ENCODE results near the gene COL6A2.

- TF ChIP-seq REST (IDR thresholded peaks at IDR 0.05; ENCODE audit: low read depth) (no peak), TEAD4 (IDR thresholded peaks at IDR 0.05) (no peak), TAF1 (IDR thresholded peaks at IDR 0.05; ENCODE audit: low read depth) (no peak), EP300 (IDR thresholded peaks at IDR 0.05; ENCODE audit: borderline replicate concordance) (no peak), RAD21 (IDR thresholded peaks at IDR 0.05; ENCODE audit: low read depth) (no peak), CEBPB (IDR thresholded peaks at IDR 0.05) (no peak), FOXM1 (IDR thresholded peaks at IDR 0.05; ENCODE audit: borderline replicate concordance, low read depth) (no peak), EGR1 (IDR thresholded peaks at IDR 0.05) (no peak), USF1 (IDR thresholded peaks at IDR 0.05) (no peak), MAX (IDR thresholded peaks at IDR 0.05) (no peak), YY1 (IDR thresholded peaks at IDR 0.05; ENCODE audit: low read depth) (no peak), CREB1 (IDR thresholded peaks at IDR 0.05; ENCODE audit: low read depth) (no peak)
These were observed 45.9 kb upstream of the COL6A2 start for GRCh38 chr21:46051821-46052675.

Measured in Ishikawa (cell line).